ENCODE data around the gene FBXW5. TPM values are rescaled to one million over a fixed set of nuclear protein-coding genes. Genes with fewer than 3 reads are reported as not detected.

The FBXW5 gene
- total and polyA plus RNA-seq, 2 experiments from 2014 or later, result 110 to 234 TPM

DNA sequence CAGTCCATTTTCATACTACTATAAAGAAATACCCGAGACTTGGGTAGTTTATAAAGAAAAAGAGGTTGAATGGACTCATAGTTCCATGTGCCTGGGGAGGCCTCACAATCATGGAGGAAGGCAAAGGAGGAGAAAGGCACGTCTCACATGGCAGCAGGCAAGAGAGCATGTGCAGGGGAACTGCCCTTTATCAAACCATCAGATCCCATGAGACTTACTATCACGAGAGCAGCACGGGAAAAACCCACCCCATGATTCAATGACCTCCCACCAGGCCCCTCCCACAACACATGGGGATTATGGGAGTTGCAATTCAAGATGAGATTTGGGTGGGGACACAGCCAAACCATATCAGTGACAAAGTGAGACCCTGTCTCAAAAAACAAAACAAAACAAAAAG is 38.3 kb downstream of the FBXW5 start:
- in situ Hi-C loops (cut with MboI), result no loop called here
- DNase-seq, result no peak

GRCh38 chr9:136903041-136903554 is 41.4 kb downstream of the FBXW5 start:
- 90 to 95% methylated on average over 11 to 12 of the region's 12 CpGs for WGBS, 2 experiments (ENCODE audit: low coverage in 1 of 2, low lambda C conversion rate in 2 of 2, missing lambda C conversion rate in 2 of 2)
- no peak for DNase-seq

More for the DNA sequence above, 38.3 kb downstream of the FBXW5 start:
- Histone ChIP-seq H3K4me2 (ENCODE audit: unreplicated experiment) (no peak overlapping the region), H3K9me3 (ENCODE audit: low read depth) (no peaks in the 10 kb centered on the region), H4K20me1 (ENCODE audit: insufficient read depth) (no peaks in the 10 kb centered on the region), H3K27ac (no peak overlapping the region), H3K79me2 (ENCODE audit: insufficient read depth) (peaks cover 24% of the 10 kb centered on the region), H3K9me2 (ENCODE audit: insufficient read depth) (no peaks in the 10 kb centered on the region), H3K4me3 (no peak overlapping the region), H2AFZ (no peak overlapping the region), H3K36me3 (ENCODE audit: low read depth) (no peaks in the 10 kb centered on the region), H3F3A (ENCODE audit: insufficient read depth) (peaks cover 3% of the 10 kb centered on the region), H3K4me1 (ENCODE audit: insufficient read depth) (peaks cover 15% of the 10 kb centered on the region), H3K27me3 (replicated peaks; ENCODE audit: insufficient read depth) (no peaks in the 10 kb centered on the region), H3K9ac (no peak overlapping the region)
- TF ChIP-seq EZH2 (IDR thresholded peaks at IDR 0.05; ENCODE audit: insufficient read depth, poor library complexity, severe bottlenecking), result no peak
- TF ChIP-seq EZH2phosphoT487 (IDR thresholded peaks at IDR 0.05; ENCODE audit: insufficient read depth, low read depth), result no peak
- WGBS, 2 experiments (ENCODE audit: low coverage in 1 of 2, low lambda C conversion rate in 2 of 2, missing lambda C conversion rate in 2 of 2), result 83 to 88% methylated on average over 4 of the region's 4 CpGs

GRCh38 chr9:136902259-136902821 is 42.2 kb downstream of the FBXW5 start:
- peaks cover 19% of the 10 kb centered on the region for H3K4me1 ChIP-seq (ENCODE audit: insufficient read depth)
- H3F3A ChIP-seq (ENCODE audit: insufficient read depth), result peaks cover 11% of the 10 kb centered on the region
- H3K4me3 ChIP-seq, result no peak overlapping the region
- H3K79me2 ChIP-seq (ENCODE audit: insufficient read depth), result peaks cover 25% of the 10 kb centered on the region
- in situ Hi-C loops (cut with MboI), result no loop called here
- H3K36me3 ChIP-seq (ENCODE audit: low read depth), result peaks cover 3% of the 10 kb centered on the region; the same call in 1 of the 2 replicates
- peak overlapping the region; percentile 67 for H3K27ac ChIP-seq
- no peaks in the 10 kb centered on the region for H4K20me1 ChIP-seq (ENCODE audit: insufficient read depth)
- 40 to 47% methylated on average over 12 to 15 of the region's 15 CpGs for WGBS, 2 experiments (ENCODE audit: low coverage in 1 of 2, low lambda C conversion rate in 2 of 2, missing lambda C conversion rate in 2 of 2)
- H3K9ac ChIP-seq, result peak overlapping the region; percentile 64
- H3K4me2 ChIP-seq (ENCODE audit: unreplicated experiment), result peak overlapping the region; percentile 30
- peak; percentile 84 for DNase-seq
- H3K9me3 ChIP-seq (ENCODE audit: low read depth), result no peaks in the 10 kb centered on the region
- no peak overlapping the region for H2AFZ ChIP-seq
- H3K27me3 ChIP-seq (replicated peaks; ENCODE audit: insufficient read depth), result no peaks in the 10 kb centered on the region
- no peaks in the 10 kb centered on the region for H3K9me2 ChIP-seq (ENCODE audit: insufficient read depth)
- no peak for TF ChIP-seq EZH2 (IDR thresholded peaks at IDR 0.05; ENCODE audit: insufficient read depth, poor library complexity, severe bottlenecking)
- no peak for TF ChIP-seq EZH2phosphoT487 (IDR thresholded peaks at IDR 0.05; ENCODE audit: insufficient read depth, low read depth)

More at GRCh38 chr9:136903041-136903554, 41.4 kb downstream of the FBXW5 start:
- H3K4me3 ChIP-seq, result no peak overlapping the region
- no peak overlapping the region for H2AFZ ChIP-seq
- H3K27ac ChIP-seq, result peak overlapping the region; percentile 67; the same call in 1 of the 2 replicates
- peaks cover 11% of the 10 kb centered on the region for H3F3A ChIP-seq (ENCODE audit: insufficient read depth)
- peaks cover 3% of the 10 kb centered on the region; the same call in 1 of the 2 replicates for H3K36me3 ChIP-seq (ENCODE audit: low read depth)
- no peaks in the 10 kb centered on the region for H3K27me3 ChIP-seq (replicated peaks; ENCODE audit: insufficient read depth)
- TF ChIP-seq EZH2 (IDR thresholded peaks at IDR 0.05; ENCODE audit: insufficient read depth, poor library complexity, severe bottlenecking) (no peak), EZH2phosphoT487 (IDR thresholded peaks at IDR 0.05; ENCODE audit: insufficient read depth, low read depth) (no peak)
- in situ Hi-C loops (cut with MboI), result no loop called here
- no peaks in the 10 kb centered on the region for H4K20me1 ChIP-seq (ENCODE audit: insufficient read depth)
- peaks cover 19% of the 10 kb centered on the region for H3K4me1 ChIP-seq (ENCODE audit: insufficient read depth)
- H3K4me2 ChIP-seq (ENCODE audit: unreplicated experiment), result no peak overlapping the region
- no peak overlapping the region for H3K9ac ChIP-seq
- no peaks in the 10 kb centered on the region for H3K9me3 ChIP-seq (ENCODE audit: low read depth)
- no peaks in the 10 kb centered on the region for H3K9me2 ChIP-seq (ENCODE audit: insufficient read depth)
- peaks cover 24% of the 10 kb centered on the region for H3K79me2 ChIP-seq (ENCODE audit: insufficient read depth)

DNA sequence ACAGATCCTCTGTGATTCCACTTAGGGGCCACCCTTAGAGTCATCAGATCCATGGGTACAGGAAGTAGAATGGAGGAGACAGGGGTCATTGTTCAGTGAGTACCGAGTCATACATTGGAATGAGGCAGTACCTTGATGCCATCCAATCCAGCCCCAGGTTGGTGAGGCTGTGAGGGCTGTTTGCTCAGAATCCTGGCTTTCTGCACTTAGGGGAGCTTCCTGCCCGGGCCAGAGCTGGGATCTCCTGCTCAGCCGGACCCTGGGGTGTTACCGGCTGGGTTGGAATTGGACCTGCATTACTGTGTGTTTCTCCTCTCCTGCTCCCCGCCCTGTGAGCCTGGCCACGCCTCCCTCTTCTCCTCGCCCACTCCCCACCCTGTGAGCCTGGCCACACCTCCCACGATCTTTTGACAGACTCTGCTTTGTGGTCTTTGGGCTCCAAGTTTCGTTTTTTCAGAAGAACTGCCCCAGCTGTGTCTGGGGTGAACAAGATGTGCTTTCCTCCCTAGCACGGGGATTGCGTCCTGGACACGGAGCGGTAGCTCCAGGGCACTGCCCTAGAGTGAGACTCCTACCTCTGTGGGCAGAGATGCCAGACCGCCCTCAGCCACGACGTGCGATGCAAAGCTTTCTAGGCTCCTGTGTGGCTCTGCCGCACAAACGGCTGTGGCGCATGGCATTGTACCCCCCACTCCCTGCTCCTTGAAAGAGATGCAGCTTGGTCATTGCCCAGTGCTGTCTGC is 42.9 kb downstream of the FBXW5 start:
- TF ChIP-seq EZH2phosphoT487 (IDR thresholded peaks at IDR 0.05; ENCODE audit: insufficient read depth, low read depth) (no peak), EZH2 (IDR thresholded peaks at IDR 0.05; ENCODE audit: insufficient read depth, poor library complexity, severe bottlenecking) (no peak)
- H3K4me2 ChIP-seq (ENCODE audit: unreplicated experiment), result peak overlapping the region; percentile 30
- peak overlapping the region; percentile 67 for H3K27ac ChIP-seq
- peak overlapping the region; percentile 26 for H2AFZ ChIP-seq
- H3K79me2 ChIP-seq (ENCODE audit: insufficient read depth), result peaks cover 31% of the 10 kb centered on the region
- no peaks in the 10 kb centered on the region for H4K20me1 ChIP-seq (ENCODE audit: insufficient read depth)
- no peaks in the 10 kb centered on the region for H3K9me2 ChIP-seq (ENCODE audit: insufficient read depth)
- DNase-seq, result peak; percentile 70
- WGBS, 2 experiments (ENCODE audit: low coverage in 1 of 2, low lambda C conversion rate in 2 of 2, missing lambda C conversion rate in 2 of 2), result 39 to 41% methylated on average over 20 of the region's 20 CpGs
- H3F3A ChIP-seq (ENCODE audit: insufficient read depth), result peaks cover 11% of the 10 kb centered on the region
- no peaks in the 10 kb centered on the region for H3K9me3 ChIP-seq (ENCODE audit: low read depth)
- H3K4me3 ChIP-seq, result no peak overlapping the region
- H3K36me3 ChIP-seq (ENCODE audit: low read depth), result peaks cover 3% of the 10 kb centered on the region; the same call in 1 of the 2 replicates
- in situ Hi-C loops (cut with MboI), result no loop called here
- H3K9ac ChIP-seq, result peak overlapping the region; percentile 64
- H3K27me3 ChIP-seq (replicated peaks; ENCODE audit: insufficient read depth), result no peaks in the 10 kb centered on the region
- H3K4me1 ChIP-seq (ENCODE audit: insufficient read depth), result peaks cover 19% of the 10 kb centered on the region

All from GM23248 (cell line).